ENCODE results near the gene FAM131C.
"Not testable (repeated sequence)": the region's sequence is repeated elsewhere in the genome, so short reads cannot be mapped to it uniquely, and the experiment has no call there.

DNA sequence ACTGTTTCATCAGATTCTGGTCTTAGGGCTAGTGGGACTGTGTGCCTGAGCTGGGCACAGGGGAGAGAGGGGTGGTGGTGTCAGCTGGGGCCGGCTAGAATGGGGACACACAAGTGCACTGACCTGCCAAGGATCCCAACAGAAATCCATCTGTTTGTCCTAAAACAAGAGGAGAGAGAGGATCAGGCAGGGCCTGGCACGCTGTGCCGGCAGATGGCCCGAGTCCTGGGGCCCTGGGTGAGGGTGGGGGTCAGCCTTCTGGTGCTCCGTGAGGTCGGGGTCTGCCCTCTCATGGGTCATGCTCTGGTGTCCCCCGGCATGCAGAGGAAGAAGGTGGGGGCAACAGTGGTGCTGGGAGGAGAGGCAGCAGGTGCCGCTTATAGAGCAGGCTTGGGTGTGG is 33.6 kb downstream of the FAM131C start:
- TF ChIP-seq, protein P1, sequence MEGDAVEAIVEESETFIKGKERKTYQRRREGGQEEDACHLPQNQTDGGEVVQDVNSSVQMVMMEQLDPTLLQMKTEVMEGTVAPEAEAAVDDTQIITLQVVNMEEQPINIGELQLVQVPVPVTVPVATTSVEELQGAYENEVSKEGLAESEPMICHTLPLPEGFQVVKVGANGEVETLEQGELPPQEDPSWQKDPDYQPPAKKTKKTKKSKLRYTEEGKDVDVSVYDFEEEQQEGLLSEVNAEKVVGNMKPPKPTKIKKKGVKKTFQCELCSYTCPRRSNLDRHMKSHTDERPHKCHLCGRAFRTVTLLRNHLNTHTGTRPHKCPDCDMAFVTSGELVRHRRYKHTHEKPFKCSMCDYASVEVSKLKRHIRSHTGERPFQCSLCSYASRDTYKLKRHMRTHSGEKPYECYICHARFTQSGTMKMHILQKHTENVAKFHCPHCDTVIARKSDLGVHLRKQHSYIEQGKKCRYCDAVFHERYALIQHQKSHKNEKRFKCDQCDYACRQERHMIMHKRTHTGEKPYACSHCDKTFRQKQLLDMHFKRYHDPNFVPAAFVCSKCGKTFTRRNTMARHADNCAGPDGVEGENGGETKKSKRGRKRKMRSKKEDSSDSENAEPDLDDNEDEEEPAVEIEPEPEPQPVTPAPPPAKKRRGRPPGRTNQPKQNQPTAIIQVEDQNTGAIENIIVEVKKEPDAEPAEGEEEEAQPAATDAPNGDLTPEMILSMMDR (IDR thresholded peaks at IDR 0.05; ENCODE audit: insufficient read depth, low read length, poor library complexity, severe bottlenecking), result not testable (repeated sequence)
- TF ChIP-seq EZH2phosphoT487 (conservative IDR thresholded peaks at IDR 0.05; ENCODE audit: low read length), result not testable (repeated sequence)
